ENCODE results near the gene CLMN.
"Not testable (repeated sequence)": the region's sequence is repeated elsewhere in the genome, so short reads cannot be mapped to it uniquely, and the experiment has no call there.

DNA sequence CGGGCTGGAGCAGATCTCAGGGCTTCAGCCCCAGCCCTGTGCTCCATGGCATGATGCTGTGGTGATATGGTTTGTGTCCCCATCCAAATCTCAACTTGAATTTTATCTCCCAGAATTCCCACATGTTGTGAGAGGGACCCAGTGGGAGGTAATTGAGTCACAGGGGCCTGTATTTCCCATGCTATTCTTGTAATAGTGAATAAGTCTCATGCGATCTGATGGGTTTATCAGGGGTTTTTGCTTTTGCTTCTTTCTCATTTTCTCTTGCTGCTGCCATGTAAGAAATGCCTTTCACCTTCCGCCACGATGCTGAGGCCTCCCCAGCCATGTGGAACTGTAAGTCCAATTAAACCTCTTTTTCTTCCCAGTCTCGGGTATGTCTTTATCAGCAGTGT is 36.7 kb downstream of the CLMN start:
- TF ChIP-seq, protein P1, sequence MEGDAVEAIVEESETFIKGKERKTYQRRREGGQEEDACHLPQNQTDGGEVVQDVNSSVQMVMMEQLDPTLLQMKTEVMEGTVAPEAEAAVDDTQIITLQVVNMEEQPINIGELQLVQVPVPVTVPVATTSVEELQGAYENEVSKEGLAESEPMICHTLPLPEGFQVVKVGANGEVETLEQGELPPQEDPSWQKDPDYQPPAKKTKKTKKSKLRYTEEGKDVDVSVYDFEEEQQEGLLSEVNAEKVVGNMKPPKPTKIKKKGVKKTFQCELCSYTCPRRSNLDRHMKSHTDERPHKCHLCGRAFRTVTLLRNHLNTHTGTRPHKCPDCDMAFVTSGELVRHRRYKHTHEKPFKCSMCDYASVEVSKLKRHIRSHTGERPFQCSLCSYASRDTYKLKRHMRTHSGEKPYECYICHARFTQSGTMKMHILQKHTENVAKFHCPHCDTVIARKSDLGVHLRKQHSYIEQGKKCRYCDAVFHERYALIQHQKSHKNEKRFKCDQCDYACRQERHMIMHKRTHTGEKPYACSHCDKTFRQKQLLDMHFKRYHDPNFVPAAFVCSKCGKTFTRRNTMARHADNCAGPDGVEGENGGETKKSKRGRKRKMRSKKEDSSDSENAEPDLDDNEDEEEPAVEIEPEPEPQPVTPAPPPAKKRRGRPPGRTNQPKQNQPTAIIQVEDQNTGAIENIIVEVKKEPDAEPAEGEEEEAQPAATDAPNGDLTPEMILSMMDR (IDR thresholded peaks at IDR 0.05) = not testable (repeated sequence)
- not testable (repeated sequence) for TF ChIP-seq POLR2AphosphoS5, POLR2A (IDR thresholded peaks at IDR 0.05)

All from prostate gland (tissue), 2 donors.